DMS114 treated with DMSO at 0.1 percent for 48 hours (cell line): ENCODE results near the gene RNU4-1.
A peak's percentile ranks its signal among the peaks of the same experiment; 100 is the strongest.

Source experiments
- DNase-seq: peaks from one replicate; lab custom pipeline; 2025; ENCODE audit not compliant: unreplicated experiment; lab: John Stamatoyannopoulos, UW

The RNU4-1 gene

DNA sequence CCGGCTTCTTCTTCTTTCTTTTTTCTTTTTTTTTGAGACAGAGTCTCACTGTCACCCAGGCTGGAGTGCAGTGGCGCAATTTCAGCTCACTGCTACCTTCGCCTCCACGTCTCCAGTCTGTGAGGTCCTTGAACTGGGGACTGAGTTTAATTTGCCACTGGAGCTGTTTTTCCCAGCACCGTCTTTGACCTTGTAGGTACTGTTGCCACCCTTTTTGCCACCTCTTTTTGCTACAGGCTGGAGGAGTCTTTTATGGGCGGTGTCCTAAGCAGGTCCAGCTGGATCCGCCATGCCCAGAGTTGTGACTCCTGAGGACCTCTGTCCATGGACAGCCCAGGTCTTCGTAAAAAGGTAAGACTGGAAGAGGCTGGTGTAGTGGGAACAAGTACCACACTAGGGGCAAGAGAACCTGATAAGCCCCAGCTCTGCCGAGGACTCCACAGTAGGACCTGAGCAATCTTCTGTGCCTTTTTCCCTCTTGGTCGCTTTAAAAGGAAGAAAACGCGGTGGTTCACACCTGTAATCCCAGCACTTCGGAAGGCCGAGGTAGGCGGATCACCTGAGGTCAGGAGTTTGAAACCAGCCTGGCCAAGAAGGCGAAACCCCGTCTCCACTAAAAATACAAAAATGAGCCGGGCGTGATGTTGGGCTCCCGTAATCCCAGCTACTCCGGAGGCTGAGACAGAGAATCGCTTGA lies 2.3 kb downstream of the RNU4-1 start:
- peak; percentile 88 for DNase-seq

DNA sequence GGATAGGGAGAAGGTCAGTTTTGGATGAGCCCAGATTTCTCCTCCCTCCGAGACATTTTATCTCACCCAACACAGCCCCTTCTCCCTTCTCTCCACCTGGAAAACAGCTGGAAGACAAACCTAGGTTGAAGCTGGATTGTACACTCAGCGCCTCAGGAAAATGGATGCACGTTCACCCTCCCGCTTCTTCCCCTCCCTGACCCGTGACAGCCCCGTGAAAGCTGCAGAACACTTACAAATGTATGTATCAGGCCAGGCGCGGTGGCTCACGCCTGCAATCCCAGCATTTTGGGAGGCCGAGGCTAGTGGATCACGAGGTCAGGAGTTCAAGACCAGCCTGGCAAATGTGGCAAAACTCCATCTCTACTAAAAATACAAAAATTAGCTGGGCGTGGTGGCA lies 5.5 kb downstream of the RNU4-1 start:
- no peak for DNase-seq

DNA sequence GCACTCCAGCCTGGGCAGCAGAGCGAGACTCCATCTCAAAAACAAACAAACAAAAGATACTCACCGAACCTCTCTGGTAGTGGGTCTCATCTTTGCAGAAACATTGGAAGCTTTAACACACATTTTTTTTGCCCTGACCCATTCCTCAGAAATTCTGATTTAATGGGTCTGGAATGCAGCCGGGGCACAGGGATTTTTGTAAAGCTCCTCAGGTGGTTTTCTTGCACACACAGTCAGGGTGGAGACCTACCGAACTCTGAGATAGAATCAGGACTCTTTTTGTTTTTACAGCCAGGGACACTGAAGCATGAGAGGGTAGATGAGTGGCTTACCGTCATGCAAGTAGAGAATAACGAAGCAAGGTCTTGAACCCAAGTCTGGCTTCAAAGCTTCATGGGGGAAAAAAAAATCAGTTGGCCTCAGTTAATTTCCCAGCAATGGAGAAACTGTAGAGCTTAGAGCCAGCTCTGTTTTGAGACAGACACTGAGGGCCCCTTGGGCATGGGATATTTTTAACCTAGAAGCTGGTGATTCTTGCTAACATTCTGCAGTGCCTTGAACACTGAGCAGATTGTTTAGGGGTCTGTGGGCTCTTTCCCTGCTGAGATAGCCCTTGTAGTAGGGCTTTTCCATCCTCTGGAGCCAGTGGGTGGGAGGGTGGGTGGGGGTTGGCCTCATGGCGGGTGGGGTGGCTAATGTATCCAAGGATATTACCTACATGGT lies 6.1 kb downstream of the RNU4-1 start:
- DNase-seq = no peak

DNA sequence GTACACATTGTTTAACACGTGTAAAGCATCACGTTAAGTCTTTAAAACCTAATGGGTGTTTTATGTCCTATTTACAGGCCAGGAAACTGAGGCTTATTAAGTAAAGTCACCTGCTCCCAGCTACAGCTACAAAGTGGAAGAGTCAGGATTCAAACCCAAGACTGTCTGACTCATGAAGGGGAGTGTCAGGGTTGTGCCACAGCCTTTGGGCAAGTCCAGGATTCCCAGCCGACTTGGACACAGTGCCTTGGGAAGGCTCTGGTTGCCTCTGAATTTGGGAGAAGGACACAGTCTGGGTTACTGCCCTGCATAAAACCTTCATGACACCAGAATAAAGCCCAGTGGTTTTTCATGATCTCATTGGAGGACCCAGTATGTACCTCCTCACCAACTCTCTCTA lies 8.7 kb downstream of the RNU4-1 start:
- DNase-seq = no peak

DNA sequence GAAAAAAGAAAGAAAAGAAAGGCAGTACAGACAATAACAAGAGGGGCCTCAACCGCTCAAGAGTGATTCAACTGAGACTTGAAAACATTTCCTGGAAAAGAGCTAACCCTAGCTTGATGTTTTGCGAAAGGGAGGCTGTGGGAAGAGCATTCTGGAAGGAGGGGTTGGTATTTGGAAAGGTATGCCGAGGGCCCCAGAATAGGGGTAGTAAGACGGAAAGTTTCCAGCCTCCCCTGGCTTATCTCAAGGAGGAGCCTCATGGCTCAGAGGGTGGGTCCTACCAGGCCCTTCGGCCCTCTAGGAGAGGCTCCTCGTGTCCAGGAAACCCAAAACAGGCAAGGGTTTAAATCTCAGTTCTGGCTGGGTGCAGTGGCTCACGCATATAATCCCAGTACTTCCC lies 9.7 kb downstream of the RNU4-1 start:
- no peak for DNase-seq

DNA sequence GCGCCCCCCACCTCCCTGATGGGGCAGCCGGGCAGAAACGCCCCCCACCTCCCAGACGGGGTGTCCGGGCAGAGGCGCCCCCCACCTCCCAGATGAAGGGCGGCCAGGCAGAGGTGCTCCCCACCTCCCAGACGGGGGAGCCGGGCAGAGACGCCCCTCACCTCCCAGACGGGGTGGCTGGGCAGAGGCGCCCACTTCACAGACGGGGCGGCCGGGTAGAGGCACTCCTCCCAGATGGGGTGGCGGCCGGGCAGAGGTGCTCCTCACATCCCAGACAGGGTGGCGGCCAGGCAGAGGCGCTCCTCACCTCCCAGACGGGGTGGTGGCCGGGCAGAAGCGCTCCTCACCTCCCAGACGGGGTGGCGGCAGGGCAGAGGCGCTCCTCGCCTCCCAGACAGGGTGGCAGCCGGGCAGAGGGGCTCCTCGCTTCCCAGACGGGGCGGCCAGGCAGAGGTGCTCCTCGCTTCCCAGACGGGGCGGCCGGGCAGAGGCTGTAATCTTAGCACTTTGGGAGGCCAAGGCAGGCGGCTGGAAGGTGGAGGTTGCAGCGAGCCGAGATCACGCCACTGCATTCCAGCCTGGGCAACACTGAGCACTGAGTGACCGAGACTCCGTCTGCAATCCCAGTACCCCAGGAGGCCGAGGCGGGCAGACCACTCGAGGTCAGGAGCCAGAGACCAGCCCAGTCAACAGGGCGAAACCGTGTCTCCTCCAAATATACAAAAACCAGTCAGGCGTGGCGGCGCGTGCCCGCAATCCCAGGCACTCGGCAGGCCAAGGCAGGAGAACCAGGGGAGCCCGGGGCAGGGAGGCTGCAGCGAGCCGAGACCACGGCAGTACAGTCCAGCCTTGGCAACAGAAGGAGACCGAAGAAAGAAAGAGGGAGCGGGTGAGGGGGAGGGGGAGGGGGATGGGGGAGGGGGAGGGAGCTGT lies 14.6 kb downstream of the RNU4-1 start:
- no peak for DNase-seq

DNA sequence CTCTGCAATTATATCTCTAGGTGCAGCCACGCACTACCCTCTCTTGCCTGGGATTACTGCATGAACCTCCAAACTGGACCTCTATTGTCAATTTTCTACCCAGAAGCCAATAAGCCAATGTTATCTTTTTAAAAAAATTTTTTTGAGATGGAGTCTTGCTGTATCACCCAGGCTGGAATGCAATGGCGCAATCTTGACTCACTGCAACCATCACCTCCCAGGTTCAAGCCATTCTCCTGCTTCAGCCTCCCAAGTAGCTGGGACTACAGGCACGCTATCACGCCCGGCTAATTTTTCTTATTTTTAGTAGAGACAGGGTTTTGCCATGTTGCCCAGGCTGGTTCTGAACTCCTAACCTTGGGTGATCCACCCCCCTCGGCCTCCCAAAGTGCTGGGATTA lies 16.3 kb downstream of the RNU4-1 start:
- DNase-seq = no peak

DNA sequence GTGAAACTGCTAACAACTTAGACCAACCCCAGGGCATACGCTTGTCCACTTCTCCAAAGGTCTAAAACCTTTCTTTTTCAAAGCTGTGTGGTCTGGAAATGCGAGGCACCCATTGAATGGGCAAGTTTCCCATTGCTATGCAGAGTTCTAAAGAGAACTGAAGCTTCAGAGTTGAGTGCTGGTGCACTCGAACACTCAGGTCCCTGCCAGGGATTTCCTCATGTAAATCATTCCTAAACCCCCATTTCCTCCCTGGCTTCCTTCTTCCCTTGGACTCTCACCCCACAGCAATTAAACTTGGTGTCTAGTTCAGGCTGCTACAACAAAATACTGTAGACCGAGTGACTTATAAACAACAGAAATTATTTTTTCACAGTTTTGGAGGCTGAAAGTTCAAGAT lies 25.3 kb downstream of the RNU4-1 start:
- no peak for DNase-seq

DNA sequence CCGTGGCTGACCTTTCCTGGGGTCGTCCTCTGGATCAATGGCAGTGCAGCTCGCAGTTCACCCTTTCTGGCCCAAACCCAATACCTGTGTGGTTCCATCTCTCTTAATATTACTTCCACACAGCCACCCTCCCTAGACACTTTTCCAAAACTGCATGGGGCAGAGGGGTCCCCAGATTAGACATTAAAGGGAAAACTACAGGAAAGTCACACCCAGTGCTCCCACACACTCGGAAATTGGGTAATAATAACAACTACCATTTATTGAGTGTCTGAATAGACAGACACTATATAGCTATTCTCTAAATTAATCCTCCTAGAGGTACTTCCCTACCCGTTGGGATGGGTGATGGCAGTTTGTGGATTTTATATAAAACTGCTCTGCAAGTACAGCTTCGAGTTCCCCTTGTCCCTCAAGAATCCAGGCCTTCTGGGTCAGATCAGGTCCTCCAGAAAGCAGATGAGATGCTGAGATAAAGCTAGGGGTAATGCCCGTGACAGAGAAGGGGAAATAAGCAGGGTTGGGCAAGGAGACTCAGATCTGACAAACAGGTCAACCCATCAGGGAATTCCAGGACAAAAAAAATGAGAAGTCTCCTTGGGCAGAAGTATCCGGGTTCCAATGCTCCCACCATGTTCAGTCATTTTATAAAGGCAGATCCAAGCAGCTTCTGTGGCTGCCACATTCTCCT lies 26.7 kb downstream of the RNU4-1 start:
- DNase-seq = no peak

DNA sequence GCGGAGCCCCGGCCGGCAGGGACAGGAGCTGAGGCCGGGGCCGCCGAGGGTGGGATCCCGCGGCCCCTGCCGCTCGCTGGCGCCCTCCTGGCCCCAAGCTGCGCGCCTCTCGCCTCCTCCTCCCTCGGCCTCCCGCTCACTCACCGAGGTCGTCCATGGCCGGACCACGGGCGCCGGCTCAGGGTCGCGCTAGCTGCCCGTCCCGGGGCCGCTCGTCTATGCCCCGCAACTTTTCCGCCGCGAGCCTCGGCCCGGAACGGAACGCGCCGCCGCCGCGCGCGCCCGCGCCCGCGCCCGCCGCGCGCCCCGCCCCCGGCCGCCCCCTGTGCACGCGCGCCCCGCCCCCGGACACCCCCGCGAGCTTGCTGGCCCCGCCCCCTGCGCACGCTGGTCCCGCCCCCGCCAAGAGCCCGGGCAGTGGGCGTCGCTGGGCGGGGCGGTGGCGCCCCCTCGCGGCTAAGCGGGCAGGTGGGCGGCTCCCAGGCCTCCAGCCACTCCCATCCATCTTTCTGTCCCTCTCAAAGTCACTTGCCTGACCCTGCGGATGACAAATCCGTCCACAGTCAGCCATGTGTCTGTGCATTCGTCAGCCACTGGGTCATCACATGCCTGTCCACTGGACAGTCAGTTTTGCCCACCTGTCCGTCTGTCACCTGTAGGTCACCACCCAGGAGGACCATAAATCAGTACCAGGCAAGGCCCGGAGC lies 27.4 kb downstream of the RNU4-1 start, which contains the start of gene PXN:
Gene PXN (minus strand): TSS at position 258 of the 707 bp plus-strand sequence. CDS start 101 bp downstream, at position 157.
- DNase-seq = peak; percentile 51

DNA sequence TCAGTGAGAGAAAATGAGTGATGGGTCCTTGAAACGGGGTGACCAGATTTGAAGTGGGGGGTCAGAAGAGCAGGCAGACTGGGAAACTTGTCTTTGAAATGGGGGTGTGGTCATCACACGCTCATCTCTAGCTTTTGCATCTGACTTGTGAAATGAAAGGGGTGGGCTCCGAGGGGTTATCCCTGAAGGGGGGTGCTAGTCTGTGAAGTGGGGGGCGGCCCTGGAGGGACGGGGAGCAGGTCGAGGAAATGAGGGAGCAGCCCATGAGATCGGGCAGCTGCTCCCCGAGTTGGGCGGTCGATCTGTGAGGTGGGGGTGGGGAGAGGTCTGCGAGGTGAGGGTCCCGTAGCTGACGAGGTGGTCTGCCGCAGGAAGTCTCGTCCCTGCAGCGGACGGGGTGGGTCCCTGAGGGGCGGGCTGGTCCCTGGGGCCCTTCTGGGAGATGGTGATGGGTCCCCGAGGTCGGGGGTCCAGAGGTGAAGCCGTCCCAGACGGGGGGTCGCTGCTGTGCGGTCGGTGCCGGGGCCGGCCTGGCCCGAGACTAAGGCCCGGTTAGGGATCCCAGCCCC lies 28.0 kb downstream of the RNU4-1 start:
- no peak for DNase-seq

DNA sequence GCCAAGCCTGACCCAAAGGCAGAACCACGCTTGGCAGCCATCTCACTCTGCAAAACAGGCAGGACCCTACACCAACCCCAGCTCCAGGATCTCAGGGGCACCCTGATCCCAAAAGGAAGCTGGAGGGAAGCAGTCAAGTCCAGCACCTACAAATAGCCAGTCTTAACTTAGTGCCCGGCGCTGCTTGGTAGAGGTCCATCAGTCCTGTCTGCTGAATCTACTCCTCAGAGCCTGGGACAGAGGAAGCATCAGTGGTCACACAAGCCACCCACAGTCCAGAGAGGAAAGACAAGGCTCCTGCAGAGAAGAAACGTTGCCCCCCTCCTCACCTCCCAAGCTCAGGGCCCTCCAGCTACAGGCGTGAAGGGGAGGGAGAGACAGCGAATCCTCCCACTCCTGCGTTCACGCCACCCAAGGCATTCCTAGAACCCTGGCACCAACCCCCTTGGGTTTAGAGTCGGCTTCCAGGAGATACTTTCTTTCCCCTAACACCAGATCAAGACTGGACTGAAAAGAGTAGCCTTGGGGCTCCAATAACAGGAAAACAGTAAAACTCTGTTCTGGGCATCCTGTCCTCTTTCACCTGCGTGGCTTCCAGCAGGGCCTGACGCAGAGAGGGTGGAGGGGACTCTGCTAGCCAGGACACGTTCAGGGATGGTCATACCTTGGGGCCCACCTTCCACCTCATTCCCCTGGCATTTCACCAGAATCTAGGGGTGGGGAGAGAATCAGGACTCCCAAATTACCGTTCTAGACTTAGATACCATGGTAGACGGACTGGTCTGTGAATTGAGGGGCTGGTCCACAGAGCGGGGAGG lies 28.7 kb downstream of the RNU4-1 start:
- no peak for DNase-seq

DNA sequence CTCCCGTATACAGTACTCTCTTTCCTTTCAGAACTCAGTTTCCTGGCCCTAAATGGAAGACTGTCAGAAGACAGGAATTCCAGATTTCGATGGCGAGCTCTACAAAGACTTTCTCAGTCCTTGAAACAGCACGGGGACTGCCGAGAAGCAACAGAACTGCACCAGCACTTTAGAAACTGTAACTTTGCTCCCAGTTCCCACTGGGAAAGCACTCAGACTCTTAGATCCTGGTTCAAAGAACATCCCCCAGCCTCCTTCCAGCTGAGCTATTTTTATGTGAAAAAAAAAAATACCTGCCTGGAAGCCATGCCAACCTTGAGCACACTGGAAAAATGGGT lies 29.3 kb downstream of the RNU4-1 start:
- DNase-seq = no peak

DNA sequence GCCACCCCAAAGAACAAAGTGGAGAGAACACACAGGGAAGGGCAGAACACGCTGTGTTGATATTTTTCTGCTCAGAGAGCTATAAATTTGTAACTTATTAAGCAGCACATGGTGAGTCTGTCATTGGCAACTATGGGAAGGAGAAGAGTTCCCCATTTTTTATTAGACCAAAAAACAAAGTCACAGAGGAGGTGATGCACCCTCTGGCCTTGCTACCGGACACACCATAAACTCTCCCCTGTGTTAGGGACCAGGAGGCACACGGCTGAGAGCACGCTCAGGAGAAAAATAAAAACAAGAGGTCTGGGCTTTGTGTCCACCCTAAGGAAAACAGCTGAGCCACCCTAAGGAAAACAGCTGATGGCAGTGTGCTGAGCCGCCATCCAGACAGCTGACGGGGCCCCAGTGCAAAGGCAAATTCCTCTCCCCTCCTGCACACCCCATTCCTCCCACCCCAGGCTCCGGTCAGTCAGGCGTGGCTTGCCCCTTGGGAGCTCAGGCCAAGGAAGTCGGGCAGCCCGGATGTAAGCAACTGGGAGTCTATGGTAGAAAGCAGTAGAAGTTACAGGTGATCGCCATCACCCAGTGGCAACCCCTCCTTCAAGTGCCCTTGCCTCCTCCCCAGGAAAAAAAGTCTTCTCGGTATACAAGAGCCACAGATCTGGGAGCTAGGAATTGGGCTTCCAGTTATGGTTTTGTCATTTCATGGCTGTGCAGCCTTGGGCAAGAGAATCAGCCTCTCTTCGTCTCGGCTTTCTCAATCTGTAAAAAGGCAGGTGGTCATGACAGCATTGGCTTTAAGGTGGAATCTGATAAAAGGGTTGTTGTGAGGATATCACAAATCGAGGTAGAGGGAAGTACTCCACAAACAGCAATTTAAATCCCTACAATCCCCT lies 29.9 kb downstream of the RNU4-1 start:
- DNase-seq = no peak

DNA sequence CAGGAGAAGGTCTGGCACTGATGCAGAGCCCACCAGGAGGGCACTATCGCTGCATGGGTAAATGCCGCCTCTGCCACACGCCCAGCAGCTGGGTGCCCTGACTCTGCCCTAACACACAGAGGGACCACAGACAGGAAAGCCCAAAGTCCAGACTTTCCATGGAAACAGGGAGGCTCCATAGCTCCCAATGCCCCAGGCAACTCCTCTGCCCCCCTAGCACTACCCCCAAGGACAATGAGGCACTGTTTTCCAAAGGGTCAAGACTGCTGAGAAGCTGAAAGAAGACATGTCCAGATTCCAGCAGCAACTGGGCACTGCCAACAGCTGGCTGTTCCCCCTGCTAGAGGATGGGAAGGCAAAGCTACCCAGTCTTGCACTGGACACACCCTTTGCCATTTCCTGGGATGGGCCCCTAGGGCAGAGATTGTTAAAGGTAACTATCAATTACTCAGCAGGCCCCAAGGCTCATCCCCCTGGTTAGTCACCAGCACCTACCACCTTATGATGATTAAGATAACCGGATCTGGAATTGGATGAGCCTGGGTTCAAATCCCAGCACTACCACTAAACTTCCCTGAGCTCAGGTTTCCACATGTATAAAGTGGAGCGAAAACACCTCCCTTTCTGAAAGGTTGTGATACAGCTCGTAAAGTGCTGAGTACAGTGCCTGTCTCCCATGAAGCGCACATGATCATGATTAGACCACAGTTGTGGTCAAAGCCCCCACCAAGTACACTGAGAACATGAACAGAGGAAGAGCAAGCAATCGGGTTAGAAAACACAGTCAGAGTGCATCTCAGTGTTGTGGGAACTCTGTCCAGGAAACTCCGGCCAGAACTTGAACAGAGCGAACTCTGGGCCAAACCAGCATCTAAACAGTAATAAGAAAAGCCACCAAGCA lies 30.8 kb downstream of the RNU4-1 start:
- no peak for DNase-seq

DNA sequence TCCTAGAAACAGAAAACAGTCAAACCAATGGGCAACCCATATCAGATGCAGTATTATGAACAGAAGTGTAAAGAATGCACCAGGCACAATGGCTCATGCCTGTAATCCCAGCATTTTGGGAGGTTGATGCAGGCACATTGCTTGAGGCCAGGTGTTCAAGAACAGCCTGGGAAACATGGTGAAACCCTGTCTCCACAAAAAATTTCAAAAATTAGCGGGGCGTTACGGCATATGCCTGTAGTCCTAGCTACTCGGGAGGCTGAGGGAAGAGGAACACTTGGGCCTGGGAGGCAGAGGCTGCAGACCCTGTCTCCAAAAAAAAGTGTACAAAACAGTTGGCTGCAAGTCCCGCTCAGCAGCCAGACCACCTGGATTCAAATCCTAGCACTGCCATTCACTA lies 32.4 kb downstream of the RNU4-1 start:
- DNase-seq = no peak
